Astrocyte of the cerebellum (primary cell): ENCODE measurements around the gene PRXL2A.

Experiments used
- DNase-seq: peaks from one replicate; pipeline ENCODE4 v3.0.0-alpha.2; 2011; ENCODE audit warnings: low read depth
- H3K4me3 ChIP-seq: 2 replicates; pipeline ENCODE4 v1.5.1; 2011; ENCODE audit warnings: mild to moderate bottlenecking, low read depth, low read length, moderate library complexity
- in situ Hi-C: cut with HindIII; loops from 2 replicates; pipeline ENCODE4 v1.10.0; 2017; ENCODE audit warnings: low sequenced_read_pairs
- TF ChIP-seq, protein P1 (sequence below): IDR thresholded peaks from 2 replicates; pipeline ENCODE4 v1.5.1; 2012; ENCODE audit warnings: low read length, low read depth, moderate library complexity, mild to moderate bottlenecking; ENCODE audit errors: missing control alignments

PRXL2A gene

GRCh38 chr10:80468806-80469421 is 60.6 kb downstream of the PRXL2A start:
- TF ChIP-seq, protein P1, sequence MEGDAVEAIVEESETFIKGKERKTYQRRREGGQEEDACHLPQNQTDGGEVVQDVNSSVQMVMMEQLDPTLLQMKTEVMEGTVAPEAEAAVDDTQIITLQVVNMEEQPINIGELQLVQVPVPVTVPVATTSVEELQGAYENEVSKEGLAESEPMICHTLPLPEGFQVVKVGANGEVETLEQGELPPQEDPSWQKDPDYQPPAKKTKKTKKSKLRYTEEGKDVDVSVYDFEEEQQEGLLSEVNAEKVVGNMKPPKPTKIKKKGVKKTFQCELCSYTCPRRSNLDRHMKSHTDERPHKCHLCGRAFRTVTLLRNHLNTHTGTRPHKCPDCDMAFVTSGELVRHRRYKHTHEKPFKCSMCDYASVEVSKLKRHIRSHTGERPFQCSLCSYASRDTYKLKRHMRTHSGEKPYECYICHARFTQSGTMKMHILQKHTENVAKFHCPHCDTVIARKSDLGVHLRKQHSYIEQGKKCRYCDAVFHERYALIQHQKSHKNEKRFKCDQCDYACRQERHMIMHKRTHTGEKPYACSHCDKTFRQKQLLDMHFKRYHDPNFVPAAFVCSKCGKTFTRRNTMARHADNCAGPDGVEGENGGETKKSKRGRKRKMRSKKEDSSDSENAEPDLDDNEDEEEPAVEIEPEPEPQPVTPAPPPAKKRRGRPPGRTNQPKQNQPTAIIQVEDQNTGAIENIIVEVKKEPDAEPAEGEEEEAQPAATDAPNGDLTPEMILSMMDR = no peak
- no peak overlapping the region for H3K4me3 ChIP-seq
- no peak for DNase-seq
- in situ Hi-C loops = loop anchor here (5.0 kb wide), 1 partner anchor 38 kb away; no protein-coding TSS in a partner anchor

GRCh38 chr10:80470266-80470665 is 61.9 kb downstream of the PRXL2A start:
- no peak overlapping the region for H3K4me3 ChIP-seq
- in situ Hi-C loops = no loop called here
- TF ChIP-seq, protein P1 = no peak
- no peak for DNase-seq

GRCh38 chr10:80471001-80471400 is 62.6 kb downstream of the PRXL2A start:
- TF ChIP-seq, protein P1 = no peak
- H3K4me3 ChIP-seq = no peak overlapping the region
- in situ Hi-C loops = no loop called here
- no peak for DNase-seq

- in situ Hi-C loops = no loop called here
- DNase-seq = no peak
- no peak overlapping the region for H3K4me3 ChIP-seq
- TF ChIP-seq, protein P1 = no peak
These were observed 63.4 kb downstream of the PRXL2A start for GRCh38 chr10:80471715-80472233.

GRCh38 chr10:80472234-80473095 is 64.1 kb downstream of the PRXL2A start:
- TF ChIP-seq, protein P1 = peak; percentile 2
- in situ Hi-C loops = no loop called here
- no peak overlapping the region for H3K4me3 ChIP-seq
- no peak for DNase-seq

DNA sequence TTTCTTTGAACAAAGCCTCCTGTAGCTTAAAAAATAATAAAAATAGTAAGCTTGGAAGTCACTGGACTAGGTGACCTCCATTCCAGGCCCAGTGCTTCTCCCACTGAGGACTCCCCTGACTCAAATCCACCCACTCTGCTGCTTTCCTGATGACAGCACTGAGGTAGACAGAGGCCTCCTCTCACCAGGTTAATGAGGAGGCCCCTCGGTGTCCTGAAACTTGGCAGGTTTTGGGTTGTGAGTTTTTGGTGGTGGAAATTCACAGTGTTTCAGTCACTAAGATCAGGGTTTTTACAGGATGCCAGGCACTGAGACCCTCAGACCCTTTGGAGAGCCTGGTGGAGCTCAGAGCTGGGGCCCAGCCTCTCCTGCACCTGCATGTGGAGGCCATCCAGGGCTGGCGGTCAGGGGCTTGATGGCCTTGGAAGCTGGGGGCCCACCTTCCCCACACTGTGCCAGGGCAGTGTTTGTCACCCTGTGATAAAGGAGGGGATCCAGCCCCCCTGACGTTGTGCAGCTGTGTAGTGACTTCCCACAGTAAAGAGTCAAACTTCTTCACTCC is 64.8 kb downstream of the PRXL2A start:
- TF ChIP-seq, protein P1 = no peak
- no peak overlapping the region for H3K4me3 ChIP-seq
- in situ Hi-C loops = no loop called here
- DNase-seq = no peak
